ENCODE measurements around the gene SPAG5. TPM values are rescaled to one million over a fixed set of nuclear protein-coding genes. Genes with fewer than 3 reads are reported as not detected.
A peak's percentile ranks its signal among the peaks of the same experiment; 100 is the strongest.

Gene SPAG5, protein sequence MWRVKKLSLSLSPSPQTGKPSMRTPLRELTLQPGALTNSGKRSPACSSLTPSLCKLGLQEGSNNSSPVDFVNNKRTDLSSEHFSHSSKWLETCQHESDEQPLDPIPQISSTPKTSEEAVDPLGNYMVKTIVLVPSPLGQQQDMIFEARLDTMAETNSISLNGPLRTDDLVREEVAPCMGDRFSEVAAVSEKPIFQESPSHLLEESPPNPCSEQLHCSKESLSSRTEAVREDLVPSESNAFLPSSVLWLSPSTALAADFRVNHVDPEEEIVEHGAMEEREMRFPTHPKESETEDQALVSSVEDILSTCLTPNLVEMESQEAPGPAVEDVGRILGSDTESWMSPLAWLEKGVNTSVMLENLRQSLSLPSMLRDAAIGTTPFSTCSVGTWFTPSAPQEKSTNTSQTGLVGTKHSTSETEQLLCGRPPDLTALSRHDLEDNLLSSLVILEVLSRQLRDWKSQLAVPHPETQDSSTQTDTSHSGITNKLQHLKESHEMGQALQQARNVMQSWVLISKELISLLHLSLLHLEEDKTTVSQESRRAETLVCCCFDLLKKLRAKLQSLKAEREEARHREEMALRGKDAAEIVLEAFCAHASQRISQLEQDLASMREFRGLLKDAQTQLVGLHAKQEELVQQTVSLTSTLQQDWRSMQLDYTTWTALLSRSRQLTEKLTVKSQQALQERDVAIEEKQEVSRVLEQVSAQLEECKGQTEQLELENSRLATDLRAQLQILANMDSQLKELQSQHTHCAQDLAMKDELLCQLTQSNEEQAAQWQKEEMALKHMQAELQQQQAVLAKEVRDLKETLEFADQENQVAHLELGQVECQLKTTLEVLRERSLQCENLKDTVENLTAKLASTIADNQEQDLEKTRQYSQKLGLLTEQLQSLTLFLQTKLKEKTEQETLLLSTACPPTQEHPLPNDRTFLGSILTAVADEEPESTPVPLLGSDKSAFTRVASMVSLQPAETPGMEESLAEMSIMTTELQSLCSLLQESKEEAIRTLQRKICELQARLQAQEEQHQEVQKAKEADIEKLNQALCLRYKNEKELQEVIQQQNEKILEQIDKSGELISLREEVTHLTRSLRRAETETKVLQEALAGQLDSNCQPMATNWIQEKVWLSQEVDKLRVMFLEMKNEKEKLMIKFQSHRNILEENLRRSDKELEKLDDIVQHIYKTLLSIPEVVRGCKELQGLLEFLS
- 87.3 and 99.6 TPM in 2 replicates for total RNA-seq (2014; rRNA removed; shearing (Covaris generic))
- 99.3 and 104 TPM in 2 replicates for polyA plus RNA-seq (2016; fragmentation: Nextera tagmentation; extraction: Ambion mirVana)
- long read RNA-seq, full-length matches to known transcripts = 5 of 12 reads
- long read RNA-seq, partial matches to known transcripts = 3 of 12 reads
- long read RNA-seq, other reads (novel, unspliced or antisense) = 4 of 12 reads

DNA sequence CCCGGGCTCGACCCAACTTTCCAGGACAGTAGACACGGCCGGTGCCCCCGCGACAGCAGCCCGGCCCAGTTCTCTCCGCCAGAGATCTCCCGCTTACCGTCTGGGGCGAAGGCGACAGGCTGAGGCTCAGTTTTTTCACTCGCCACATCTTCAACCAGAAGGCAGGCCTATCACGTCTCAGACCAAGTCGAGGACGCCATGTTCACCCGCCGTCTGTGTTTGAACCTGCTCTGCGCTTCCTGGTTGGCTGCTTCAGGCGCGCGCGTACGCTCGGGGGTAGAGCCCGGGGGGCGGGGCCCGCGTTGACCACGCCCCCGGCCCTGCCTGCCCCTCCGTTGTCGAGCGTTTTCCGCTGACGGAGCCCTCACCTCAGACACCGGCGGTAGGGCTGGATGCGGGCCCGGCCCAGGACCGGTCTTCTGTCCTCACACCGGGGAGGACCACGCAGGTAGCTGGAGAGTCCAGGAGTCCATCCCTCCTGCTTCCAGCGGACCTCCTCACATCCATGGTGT, at the start of gene SPAG5:
Gene SPAG5, minus strand, starts transcription at position 227 of the 512 bp plus-strand sequence. Its CDS starts 79 bp downstream, at position 148.
- peak within 1 kb of the TSS; percentile 89 for H3K27ac ChIP-seq (ENCODE audit: low read depth)
- peaks cover 30% of the 10 kb centered on the region for H3K36me3 Mint-ChIP-seq (ENCODE audit: low read depth)
- H3K27me3 Mint-ChIP-seq (ENCODE audit: insufficient read depth, low read depth, poor library complexity) = peaks cover 10% of the 10 kb centered on the region
- no peak for TF ChIP-seq STAT1 (IDR thresholded peaks at IDR 0.05; ENCODE audit: unreplicated experiment)
- TF ChIP-seq, protein P1, sequence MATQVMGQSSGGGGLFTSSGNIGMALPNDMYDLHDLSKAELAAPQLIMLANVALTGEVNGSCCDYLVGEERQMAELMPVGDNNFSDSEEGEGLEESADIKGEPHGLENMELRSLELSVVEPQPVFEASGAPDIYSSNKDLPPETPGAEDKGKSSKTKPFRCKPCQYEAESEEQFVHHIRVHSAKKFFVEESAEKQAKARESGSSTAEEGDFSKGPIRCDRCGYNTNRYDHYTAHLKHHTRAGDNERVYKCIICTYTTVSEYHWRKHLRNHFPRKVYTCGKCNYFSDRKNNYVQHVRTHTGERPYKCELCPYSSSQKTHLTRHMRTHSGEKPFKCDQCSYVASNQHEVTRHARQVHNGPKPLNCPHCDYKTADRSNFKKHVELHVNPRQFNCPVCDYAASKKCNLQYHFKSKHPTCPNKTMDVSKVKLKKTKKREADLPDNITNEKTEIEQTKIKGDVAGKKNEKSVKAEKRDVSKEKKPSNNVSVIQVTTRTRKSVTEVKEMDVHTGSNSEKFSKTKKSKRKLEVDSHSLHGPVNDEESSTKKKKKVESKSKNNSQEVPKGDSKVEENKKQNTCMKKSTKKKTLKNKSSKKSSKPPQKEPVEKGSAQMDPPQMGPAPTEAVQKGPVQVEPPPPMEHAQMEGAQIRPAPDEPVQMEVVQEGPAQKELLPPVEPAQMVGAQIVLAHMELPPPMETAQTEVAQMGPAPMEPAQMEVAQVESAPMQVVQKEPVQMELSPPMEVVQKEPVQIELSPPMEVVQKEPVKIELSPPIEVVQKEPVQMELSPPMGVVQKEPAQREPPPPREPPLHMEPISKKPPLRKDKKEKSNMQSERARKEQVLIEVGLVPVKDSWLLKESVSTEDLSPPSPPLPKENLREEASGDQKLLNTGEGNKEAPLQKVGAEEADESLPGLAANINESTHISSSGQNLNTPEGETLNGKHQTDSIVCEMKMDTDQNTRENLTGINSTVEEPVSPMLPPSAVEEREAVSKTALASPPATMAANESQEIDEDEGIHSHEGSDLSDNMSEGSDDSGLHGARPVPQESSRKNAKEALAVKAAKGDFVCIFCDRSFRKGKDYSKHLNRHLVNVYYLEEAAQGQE (IDR thresholded peaks at IDR 0.05; ENCODE audit: unreplicated experiment) = no peak
- TF ChIP-seq POLR2AphosphoS5 (IDR thresholded peaks at IDR 0.05; ENCODE audit: low read depth) = peak; percentile 91
- TF ChIP-seq ZNF114 (CRISPR knock-in tag; IDR thresholded peaks at IDR 0.05) = no peak
- TF ChIP-seq, protein P2, sequence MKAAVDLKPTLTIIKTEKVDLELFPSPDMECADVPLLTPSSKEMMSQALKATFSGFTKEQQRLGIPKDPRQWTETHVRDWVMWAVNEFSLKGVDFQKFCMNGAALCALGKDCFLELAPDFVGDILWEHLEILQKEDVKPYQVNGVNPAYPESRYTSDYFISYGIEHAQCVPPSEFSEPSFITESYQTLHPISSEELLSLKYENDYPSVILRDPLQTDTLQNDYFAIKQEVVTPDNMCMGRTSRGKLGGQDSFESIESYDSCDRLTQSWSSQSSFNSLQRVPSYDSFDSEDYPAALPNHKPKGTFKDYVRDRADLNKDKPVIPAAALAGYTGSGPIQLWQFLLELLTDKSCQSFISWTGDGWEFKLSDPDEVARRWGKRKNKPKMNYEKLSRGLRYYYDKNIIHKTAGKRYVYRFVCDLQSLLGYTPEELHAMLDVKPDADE (IDR thresholded peaks at IDR 0.05) = no peak
- TF ChIP-seq CREB1 (CRISPR knock-in tag; IDR thresholded peaks at IDR 0.05; ENCODE audit: low read depth) = peak; percentile 58; the same call in 1 of the 2 replicates
- no peak for TF ChIP-seq EZH2 (IDR thresholded peaks at IDR 0.05; ENCODE audit: low read depth, unreplicated experiment)
- TF ChIP-seq, protein P3, sequence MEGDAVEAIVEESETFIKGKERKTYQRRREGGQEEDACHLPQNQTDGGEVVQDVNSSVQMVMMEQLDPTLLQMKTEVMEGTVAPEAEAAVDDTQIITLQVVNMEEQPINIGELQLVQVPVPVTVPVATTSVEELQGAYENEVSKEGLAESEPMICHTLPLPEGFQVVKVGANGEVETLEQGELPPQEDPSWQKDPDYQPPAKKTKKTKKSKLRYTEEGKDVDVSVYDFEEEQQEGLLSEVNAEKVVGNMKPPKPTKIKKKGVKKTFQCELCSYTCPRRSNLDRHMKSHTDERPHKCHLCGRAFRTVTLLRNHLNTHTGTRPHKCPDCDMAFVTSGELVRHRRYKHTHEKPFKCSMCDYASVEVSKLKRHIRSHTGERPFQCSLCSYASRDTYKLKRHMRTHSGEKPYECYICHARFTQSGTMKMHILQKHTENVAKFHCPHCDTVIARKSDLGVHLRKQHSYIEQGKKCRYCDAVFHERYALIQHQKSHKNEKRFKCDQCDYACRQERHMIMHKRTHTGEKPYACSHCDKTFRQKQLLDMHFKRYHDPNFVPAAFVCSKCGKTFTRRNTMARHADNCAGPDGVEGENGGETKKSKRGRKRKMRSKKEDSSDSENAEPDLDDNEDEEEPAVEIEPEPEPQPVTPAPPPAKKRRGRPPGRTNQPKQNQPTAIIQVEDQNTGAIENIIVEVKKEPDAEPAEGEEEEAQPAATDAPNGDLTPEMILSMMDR (conservative IDR thresholded peaks at IDR 0.05; ENCODE audit: low read depth in 2 of 2) = no peak
- no peak for TF ChIP-seq EZH2phosphoT487 (IDR thresholded peaks at IDR 0.05; ENCODE audit: unreplicated experiment)
- TF ChIP-seq JUNB (IDR thresholded peaks at IDR 0.05; ENCODE audit: unreplicated experiment) = no peak
- no peak for TF ChIP-seq ZNF331 (CRISPR knock-in tag; IDR thresholded peaks at IDR 0.05; ENCODE audit: low read depth)

More for the DNA sequence above, at the start of gene SPAG5:
- H3K4me3 Mint-ChIP-seq = peak within 1 kb of the TSS; percentile 92
- Histone ChIP-seq H3K27me3 (ENCODE audit: insufficient read depth) (no peaks in the 10 kb centered on the region), H3K4me3 (peak within 1 kb of the TSS; percentile 94), H3K79me2 (replicated peaks; ENCODE audit: insufficient read depth) (peaks cover 41% of the 10 kb centered on the region), H3K4me2 (peak within 1 kb of the TSS; percentile 98), H2AFZ (peak within 1 kb of the TSS; percentile 98), H3K9me2 (ENCODE audit: insufficient read depth) (no peaks in the 10 kb centered on the region), H3F3A (replicated peaks; ENCODE audit: low read depth) (peaks cover 17% of the 10 kb centered on the region), H3K36me3 (ENCODE audit: insufficient read depth) (peaks cover 21% of the 10 kb centered on the region; the same call in 1 of the 2 replicates), H4K20me1 (replicated peaks; ENCODE audit: insufficient read depth) (peaks cover 3% of the 10 kb centered on the region; the same call in 1 of the 2 replicates), H3K4me1 (ENCODE audit: insufficient read depth) (peaks cover 8% of the 10 kb centered on the region)
- H3K4me1 Mint-ChIP-seq = peaks cover 12% of the 10 kb centered on the region
- H3K9me3 Mint-ChIP-seq = no peaks in the 10 kb centered on the region
- ATAC-seq (peak; percentile 92), DNase-seq (ENCODE audit: low spot score) (peak; percentile 97)
- peak within 1 kb of the TSS; percentile 97 for H3K27ac Mint-ChIP-seq

Data from GM23338 (cell line).